ENCODE measurements around the gene RFC2.

DNA sequence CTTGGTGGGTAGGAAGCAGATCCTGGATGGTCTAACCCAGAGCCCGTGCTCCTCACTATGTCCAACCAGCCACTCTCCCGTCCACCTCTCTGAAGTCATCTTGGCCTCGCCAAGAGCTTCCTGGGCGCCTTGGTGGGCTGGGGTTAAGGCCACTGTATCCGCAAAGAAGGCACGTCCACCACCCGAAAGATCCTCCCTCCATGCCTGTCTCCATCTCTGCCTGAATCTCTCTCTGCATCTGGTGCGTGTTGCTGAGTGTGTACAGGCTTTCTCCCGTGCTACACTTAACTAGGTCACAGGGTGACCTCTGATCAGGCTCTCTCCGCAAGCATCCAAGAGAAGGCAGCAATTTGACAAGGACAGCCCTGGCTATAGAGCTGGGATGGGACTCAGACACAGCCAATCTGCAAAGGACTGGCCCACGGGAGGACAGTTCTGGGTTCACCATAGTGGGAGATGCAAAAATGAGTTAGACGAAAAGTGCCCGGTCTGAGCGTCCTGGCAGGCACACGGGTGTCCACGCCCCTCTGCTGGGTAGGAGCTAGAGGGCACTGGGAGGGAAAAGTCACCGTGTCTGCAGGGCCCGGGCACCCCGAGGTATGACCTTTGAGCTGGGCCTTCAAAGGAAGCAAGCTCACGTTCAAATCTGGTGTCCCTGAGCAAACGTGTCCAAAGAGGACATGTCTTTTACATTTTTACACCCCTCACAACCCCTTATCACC is 9.4 kb upstream of the RFC2 start:
- no peak for TF ChIP-seq POLR2A (IDR thresholded peaks at IDR 0.05; ENCODE audit: low read length)
- no peak for TF ChIP-seq GATA1 (IDR thresholded peaks at IDR 0.05; ENCODE audit: low read depth, low read length)

Data from erythroblast (primary cell).